Esophagus muscularis mucosa (tissue), 4 donors: Measurements from ENCODE around the gene LSM11.

Source experiments
- CTCF ChIP-seq, 3 experiments: fragments of 200-600 bp in 2 of 3; fragments of 450-650 bp in 1 of 3; sonication (generic) in 2 of 3; IDR thresholded peaks; one replicate each; pipeline ENCODE4 v1.5.1; 2017 to 2019; ENCODE audit warnings: antibody characterized with exemption in 3 of 3, mild to moderate bottlenecking in 2 of 3, moderate library complexity in 1 of 3
- EP300 ChIP-seq: sonication (generic); formaldehyde crosslinking; IDR thresholded peaks from one replicate; pipeline ENCODE4 v1.6.1; 2017; ENCODE audit warnings: antibody characterized with exemption
- POLR2A ChIP-seq: fragments of 450-650 bp; IDR thresholded peaks from one replicate; pipeline ENCODE4 v1.6.1; 2017; ENCODE audit warnings: antibody characterized with exemption, moderate library complexity, mild to moderate bottlenecking, low read depth
- POLR2AphosphoS5 ChIP-seq, 2 donors: sonication (generic); formaldehyde crosslinking; IDR thresholded peaks; one replicate each; pipeline ENCODE4 v1.6.1; 2017; ENCODE audit warnings: antibody characterized with exemption in 2 of 2

GRCh38 chr5:157745041-157745456, 1.5 kb downstream of the LSM11 start:
- TF ChIP-seq EP300 (peak; percentile 33), CTCF (IDR thresholded peaks at IDR 0.05) (no peak), POLR2A (no peak), POLR2AphosphoS5 (IDR thresholded peaks at IDR 0.05) (peak; percentile 86 to 87)
